GM19468 (cell line): ENCODE results near the gene CAMSAP2.

Experiments
- ATAC-seq: cut with Tn5 transposase; IDR thresholded peaks from one replicate; pipeline ENCODE4 v1.9.1; 2021; ENCODE audit warnings: mild to moderate bottlenecking, moderate library complexity, moderate number of reproducible peaks; ENCODE audit not compliant: unreplicated experiment; ENCODE audit errors: extremely low read depth

The CAMSAP2 gene

DNA sequence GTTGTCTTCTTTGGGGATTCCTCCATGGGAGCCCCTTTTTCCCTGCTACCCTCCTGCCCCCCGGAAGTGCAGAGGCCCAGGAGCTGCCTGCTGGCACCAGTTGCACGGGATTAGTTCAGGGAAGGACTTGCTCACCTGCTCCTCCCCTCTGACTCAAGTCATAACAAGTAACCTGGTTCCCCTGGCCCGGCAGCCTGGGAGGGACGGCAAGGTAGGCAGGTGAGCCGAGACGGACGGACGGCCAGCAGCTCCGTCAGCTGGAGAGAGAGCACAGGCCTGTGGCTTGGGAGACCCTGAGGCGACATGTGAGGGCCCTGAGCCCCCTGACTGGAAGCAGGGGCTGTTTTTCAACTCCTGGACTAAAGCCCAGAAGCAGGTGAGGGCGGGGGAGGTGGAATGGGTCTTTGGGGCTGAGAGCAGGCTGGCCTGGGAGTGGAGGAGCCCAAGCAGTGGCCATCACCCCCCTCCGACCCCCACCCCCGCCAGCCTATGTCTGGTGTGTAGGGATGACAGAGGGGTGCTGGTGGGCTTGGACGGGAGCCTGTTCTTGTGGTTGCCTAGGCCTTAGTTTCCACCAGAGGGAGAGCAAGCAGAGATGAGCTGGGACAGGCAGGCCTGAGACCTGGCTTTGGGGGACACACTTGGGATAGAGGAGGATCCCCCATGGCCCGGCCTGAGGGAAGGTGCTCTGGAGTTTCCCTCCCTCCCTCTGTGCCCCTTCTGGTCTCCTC lies 156.2 kb downstream of the CAMSAP2 start, which contains the start of gene INAVA:
Gene INAVA (plus strand): TSS at position 189 of the 731 bp plus-strand sequence. CDS start 3,501 bp downstream, outside the sequence.
- no peak for ATAC-seq

DNA sequence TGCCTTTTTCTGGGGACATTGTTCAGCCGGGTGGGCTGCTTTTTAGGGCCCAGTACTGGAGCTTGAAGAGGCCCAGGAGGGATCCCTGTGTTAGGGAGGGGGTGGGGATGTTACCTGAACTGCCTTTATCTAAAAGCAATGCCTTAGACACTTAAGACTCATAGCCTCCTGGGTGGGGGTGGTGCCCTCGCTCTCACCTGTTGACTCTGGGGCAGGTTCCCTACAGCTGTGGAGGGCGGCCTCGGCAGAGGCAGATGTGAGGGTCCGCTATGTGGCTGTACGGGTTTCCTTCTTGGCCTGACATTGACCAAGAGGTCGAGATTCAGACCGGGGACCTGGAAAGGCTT lies 156.7 kb downstream of the CAMSAP2 start:
- no peak for ATAC-seq

DNA sequence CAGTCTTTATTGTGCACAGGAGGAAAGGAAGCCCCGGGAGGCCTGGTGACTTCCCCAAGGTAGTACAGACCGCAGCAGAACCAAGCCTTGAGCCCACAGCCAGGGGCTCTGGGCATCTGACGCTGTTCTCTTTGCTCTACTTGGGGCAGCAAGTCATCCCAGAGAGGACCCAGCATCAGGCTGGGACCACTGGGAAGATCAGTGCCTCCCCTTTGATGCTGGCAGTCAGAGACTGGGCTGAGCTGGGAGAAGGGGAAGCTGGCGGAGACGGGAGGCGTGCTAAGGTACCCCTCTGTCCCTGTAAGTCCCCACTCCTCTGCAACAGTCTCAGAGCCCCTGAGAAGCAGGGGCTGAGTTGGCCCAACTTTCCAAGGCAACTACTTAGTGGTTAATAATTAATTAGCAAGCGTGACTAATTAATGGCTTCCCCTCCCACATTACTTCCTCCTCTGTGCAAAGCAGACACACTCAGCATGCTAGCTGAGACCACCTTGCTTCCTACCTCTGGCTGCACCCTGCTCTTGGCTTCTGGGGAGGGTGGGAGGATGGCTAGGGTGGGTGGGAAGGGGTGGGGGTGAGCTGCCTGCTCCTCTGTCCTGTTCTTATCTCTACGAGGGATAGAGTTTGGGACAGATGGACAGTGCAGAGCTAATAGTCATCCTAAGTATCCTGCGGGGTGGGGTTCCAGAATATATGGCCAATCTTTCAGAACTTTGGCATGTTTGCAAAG lies 157.3 kb downstream of the CAMSAP2 start:
- ATAC-seq: no peak

GRCh38 chr1:200896531-200897196 lies 158.0 kb downstream of the CAMSAP2 start:
- no peak for ATAC-seq

GRCh38 chr1:200897259-200897658 lies 158.6 kb downstream of the CAMSAP2 start:
- ATAC-seq: no peak

- ATAC-seq: no peak
Observed at GRCh38 chr1:200899015-200899386, 160.3 kb downstream of the CAMSAP2 start.

DNA sequence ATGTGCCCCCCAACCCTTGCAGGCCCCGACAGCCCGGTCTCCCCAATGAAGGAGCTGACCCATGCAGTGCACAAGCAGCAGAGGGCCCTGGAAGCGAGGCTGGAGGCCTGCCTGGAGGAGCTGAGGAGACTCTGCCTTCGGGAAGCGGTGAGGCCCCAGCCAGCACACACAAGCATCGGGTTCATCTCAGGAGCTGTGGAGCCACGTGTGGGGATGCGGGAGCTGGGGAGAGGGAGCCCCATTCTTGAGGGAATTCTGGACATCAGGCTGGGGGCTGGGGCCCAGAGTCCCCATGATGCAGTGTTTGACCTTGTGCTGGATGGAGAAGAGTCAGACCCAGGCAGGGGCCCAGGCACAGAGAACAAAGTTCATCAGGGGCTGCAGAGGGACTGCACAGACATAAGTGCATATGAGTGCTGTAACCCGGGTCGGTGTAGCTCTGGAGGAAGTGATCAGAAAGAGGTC lies 160.8 kb downstream of the CAMSAP2 start:
- no peak for ATAC-seq

DNA sequence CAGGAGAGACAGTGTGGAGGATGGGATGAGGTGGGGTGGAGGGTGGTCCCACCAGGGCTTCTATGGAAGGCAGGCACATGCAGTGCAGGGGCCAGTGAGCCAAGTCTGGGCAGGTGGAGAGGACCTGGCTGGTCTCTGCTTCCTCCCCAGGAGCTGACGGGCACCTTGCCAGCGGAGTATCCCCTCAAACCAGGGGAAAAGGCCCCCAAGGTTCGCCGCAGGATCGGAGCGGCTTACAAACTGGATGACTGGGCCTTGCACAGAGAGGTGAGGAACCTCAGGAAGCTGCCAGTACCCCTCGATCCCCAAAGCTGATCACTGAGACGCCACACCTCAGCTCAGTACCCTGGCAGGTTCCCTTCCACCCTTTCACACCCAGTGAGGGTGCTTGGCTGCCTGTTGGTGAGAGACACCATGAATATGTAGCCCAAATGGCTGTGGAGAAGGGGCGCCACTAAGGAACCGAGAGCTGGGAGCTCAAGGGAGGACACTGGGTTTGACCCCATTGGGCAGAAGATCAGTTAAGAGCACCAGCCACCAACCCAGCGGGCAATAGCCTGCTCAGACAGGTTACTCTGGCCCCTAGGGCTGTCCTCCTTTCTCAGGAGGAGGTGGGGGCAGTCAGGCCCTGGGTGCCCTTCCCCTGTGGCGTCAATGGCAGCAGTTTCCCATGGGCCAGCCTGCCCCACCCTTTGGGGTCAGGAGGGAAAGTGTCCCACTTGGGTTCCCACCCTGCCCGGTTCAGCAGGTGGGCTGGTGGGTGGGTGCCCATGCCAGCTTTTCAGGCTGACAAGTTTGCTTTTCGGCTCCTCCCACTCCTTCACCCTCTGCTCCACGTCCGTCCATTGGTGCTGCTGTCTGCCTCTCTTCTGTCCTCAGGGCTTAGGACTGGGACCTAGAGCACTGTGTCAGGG lies 161.5 kb downstream of the CAMSAP2 start:
- no peak for ATAC-seq

- no peak for ATAC-seq
Observed at GRCh38 chr1:200900877-200901276, 162.2 kb downstream of the CAMSAP2 start.

DNA sequence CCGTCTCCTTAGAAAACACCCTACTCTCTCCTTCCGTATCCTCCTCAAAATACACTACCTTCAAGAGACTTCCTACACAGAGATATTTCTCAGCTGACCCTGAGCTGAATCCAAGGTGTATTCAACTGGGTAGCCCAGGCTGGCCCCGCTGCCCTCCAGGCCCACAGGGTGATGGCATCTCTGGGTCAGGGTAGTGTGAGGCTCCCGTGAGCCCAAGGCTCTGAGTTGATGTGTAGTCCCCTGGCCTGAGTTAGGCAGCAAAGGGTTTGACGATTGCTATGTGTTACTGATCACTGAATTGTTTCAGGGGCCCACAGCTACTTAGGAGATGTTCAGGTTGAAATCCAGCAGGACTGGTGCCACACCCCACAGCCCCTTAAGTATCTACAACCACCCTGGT lies 162.7 kb downstream of the CAMSAP2 start:
- no peak for ATAC-seq

DNA sequence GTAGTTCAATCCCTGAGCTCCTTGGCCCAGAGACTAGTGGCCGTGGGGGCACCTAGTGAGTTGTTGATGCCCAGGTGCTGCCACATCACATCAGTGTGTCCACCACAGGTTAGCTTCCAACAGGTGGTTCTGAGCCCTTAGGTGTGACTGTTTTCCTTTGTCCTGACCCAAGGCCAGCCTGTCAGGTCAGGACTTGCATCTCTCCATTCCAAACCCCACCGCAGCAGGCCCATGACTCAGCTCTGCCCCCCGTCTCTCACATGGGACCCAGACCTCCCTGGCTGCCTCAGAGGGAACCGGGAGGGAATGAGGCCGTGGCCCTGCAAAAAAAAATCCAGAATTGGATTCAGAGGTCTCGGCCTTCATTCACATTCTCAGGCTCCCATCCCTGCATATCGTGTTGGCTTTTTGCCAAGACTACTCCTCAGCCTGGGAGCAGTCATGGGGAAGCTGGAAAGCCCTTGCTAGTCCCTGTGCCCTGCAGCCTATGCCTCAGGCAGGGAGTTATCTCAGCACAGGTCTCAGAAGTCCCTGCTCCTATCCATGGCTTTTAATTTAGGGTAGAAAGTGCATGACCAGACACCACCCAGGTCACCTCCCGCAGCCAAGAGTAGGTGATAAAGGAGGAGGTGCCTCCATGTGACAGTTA lies 163.2 kb downstream of the CAMSAP2 start:
- no peak for ATAC-seq

GRCh38 chr1:200903793-200904192 lies 165.1 kb downstream of the CAMSAP2 start:
- ATAC-seq: no peak

GRCh38 chr1:200904772-200905171 lies 166.1 kb downstream of the CAMSAP2 start:
- no peak for ATAC-seq

GRCh38 chr1:200905411-200906052 lies 166.8 kb downstream of the CAMSAP2 start:
- ATAC-seq: no peak

- ATAC-seq: no peak
Observed at GRCh38 chr1:200906491-200906890, 167.8 kb downstream of the CAMSAP2 start.

GRCh38 chr1:200907611-200908097 lies 169.0 kb downstream of the CAMSAP2 start:
- ATAC-seq: no peak

DNA sequence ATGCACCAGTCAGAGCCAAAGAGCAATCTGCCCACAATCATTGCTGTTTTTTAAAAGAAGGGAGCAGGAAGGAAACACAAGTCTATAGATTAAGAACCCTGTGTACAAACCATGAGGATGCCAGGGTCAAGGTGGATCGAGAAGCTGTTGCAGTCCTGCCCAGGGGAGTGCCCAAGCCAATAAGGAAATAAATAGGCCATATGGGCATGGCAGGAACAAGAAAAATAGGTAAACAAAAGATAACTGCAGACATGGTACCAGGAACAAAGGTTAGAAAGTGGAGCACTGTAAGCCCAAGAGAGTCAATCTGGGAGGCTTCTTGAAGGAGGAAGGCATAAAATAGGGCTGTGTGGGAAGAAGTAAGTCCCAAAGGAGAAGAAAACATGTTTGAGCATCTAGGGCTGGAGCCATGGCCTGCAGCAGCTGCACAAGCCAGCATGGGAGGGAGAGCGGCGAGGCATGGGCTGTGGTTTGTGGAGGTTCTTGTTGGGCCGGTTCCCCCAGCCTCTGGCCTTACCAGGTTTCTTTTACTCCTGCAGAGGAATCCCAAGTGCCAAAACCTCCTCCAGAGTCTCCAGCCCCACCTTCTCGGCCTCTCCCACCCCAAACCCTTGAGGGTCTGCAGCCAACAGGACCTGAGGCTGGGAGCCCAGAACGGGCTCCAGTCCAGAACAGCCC lies 169.6 kb downstream of the CAMSAP2 start:
- no peak for ATAC-seq

GRCh38 chr1:200909071-200909470 lies 170.4 kb downstream of the CAMSAP2 start:
- no peak for ATAC-seq
